Right lobe of liver (tissue), 6 donors: Measurements from ENCODE around the gene IFIT3. TPM values are rescaled to one million over a fixed set of nuclear protein-coding genes. Genes with fewer than 3 reads are reported as not detected.

Source experiments
- ATAC-seq, 4 donors: fragments of 200-7000 bp; cut with Tn5 transposase; one replicate each; pipeline ENCODE4 v1.9.1; 2020; ENCODE audit warnings: mild to moderate bottlenecking in 4 of 4, moderate library complexity in 4 of 4
- DNase-seq, 3 donors: peaks; one replicate each; pipeline ENCODE4 v3.0.0-alpha.2; 2020
- H3K27ac ChIP-seq, 3 donors: fragments of 200-600 bp; one replicate each; pipeline ENCODE4 v1.8.0; 2022
- H3K27me3 ChIP-seq, 2 donors: fragments of 200-600 bp; one replicate each; pipeline ENCODE4 v1.8.0; 2022
- H3K36me3 ChIP-seq, 4 donors: fragments of 200-600 bp; sonication (generic) in 1 of 4; one replicate each; pipeline versions ENCODE4 v1.5.1 to v1.8.0; 2017 to 2022; ENCODE audit warnings: control low read depth in 1 of 4
- H3K4me1 ChIP-seq, 4 donors: fragments of 200-600 bp; sonication (generic) in 1 of 4; one replicate each; pipeline versions ENCODE4 v1.5.1 to v1.8.0; 2017 to 2022; ENCODE audit warnings: control low read depth in 1 of 4
- H3K4me3 ChIP-seq, 3 donors: fragments of 200-600 bp; one replicate each; pipeline ENCODE4 v1.8.0; 2022
- H3K9me3 ChIP-seq, 4 donors: fragments of 200-600 bp; sonication (generic) in 1 of 4; one replicate each; pipeline versions ENCODE4 v1.5.1 to v1.8.0; 2017 to 2022; ENCODE audit warnings: control low read depth in 1 of 4
- POLR2A ChIP-seq: fragments of 450-650 bp; IDR thresholded peaks from one replicate; pipeline ENCODE4 v1.6.1; 2017; ENCODE audit warnings: antibody characterized with exemption, mild to moderate bottlenecking
- WGBS: methylation state at CpG from one replicate; pipeline ENCODE4 v1.1.6; 2018; ENCODE audit warnings: low coverage, low lambda C conversion rate; ENCODE audit not compliant: insufficient coverage; ENCODE audit errors: missing lambda C conversion rate; 5-methylcytosine and 5-hydroxymethylcytosine counted together
- intact Hi-C, 2 donors: fragments of 100-400 bp; cut with DNase I; formaldehyde crosslinking; loops; one replicate each; pipeline versions ENCODE4 v1.11.2 to v1.14.1; 2022
- long read RNA-seq: library from polyadenylated mRNA; unstranded; transcript quantifications from one replicate; pipeline ENCODE4 v2.0.0, GENCODE V29; 2019
- total RNA-seq, 6 experiments: library from RNA; depleted of rRNA in 2 of 6; stranded (reverse); fragments of >200 nt in 2 of 6; fragmentation: NEBNext Ultra II Directional in 3 of 6; extraction: Animal tissue kit (Norgen Biotek cat#: 25700) in 3 of 6; gene quantifications; one replicate each; pipeline versions ENCODE4 v1.1.0 to v1.2.4, GENCODE V29; 2016 to 2023
- TF ChIP-seq, protein P1 (sequence below), 4 donors: fragments of 200-600 bp in 3 of 4; fragments of 450-650 bp in 1 of 4; IDR thresholded peaks; one replicate each; pipeline versions ENCODE4 v1.5.1 to v1.8.0; 2016 to 2022; ENCODE audit warnings: antibody characterized with exemption in 4 of 4, mild to moderate bottlenecking in 2 of 4
- donor health status: DM: no; HTN: yes; CAD: no.
- donor health status: DM: no; HTN: no; CAD: no.
- donor health status: DM: no; HTN: no; CAD: no.
- donor health status: DM: no; HTN: yes; CAD: no.
- donor health status: DM: no; HTN: yes; CAD: no.

IFIT3 gene, protein sequence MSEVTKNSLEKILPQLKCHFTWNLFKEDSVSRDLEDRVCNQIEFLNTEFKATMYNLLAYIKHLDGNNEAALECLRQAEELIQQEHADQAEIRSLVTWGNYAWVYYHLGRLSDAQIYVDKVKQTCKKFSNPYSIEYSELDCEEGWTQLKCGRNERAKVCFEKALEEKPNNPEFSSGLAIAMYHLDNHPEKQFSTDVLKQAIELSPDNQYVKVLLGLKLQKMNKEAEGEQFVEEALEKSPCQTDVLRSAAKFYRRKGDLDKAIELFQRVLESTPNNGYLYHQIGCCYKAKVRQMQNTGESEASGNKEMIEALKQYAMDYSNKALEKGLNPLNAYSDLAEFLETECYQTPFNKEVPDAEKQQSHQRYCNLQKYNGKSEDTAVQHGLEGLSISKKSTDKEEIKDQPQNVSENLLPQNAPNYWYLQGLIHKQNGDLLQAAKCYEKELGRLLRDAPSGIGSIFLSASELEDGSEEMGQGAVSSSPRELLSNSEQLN
- 10 to 100 TPM in 4 of 6 experiments, 1 to 10 TPM in 2; 7.5 to 17.9 (median 11.5) TPM for total RNA-seq
- long read RNA-seq = 0 reads

DNA sequence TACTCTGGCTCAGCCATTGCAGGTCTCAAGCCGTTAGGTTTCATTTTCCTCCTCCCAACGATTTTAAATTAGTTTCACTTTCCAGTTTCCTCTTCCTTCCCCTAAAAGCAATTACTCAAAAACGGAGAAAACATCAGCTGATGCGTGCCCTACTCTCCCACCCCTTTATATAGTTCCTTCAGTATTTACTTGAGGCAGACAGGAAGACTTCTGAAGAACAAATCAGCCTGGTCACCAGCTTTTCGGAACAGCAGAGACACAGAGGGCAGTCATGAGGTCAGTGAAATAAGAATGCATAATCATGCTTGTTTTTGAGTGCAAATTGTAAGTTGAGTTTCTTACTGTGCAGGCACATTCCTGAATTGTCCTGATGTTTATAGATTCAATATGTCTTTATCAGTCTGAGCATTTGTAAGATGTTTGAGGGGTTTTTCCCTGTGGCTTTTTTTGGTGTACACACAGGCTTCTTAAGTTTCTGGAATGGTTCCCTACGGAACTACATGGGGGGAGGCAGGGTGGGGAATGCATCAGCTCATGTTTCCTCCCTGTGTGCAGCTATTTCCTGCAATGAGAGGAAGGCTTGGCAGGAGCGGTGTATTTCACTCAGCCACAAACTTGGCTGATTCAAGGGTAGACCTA, at the start of gene IFIT3:
TSS of gene IFIT3 (plus strand) at position 195 of the 639 bp plus-strand sequence. CDS start at position 272, 77 bp downstream.
- Histone ChIP-seq H3K4me1 (peaks cover 0 to 13% (median 2%) of the 10 kb centered on the region in 4 donors), H3K27me3 (no peaks in the 10 kb centered on the region), H3K36me3 (no peaks in the 10 kb centered on the region), H3K4me3 (peak within 1 kb of the TSS; percentile 48 to 59 (median 51)), H3K27ac (peak within 1 kb of the TSS; percentile 86 to 95 (median 90)), H3K9me3 (no peaks in the 10 kb centered on the region)
- WGBS = 0% methylated on average over 7 of the region's 7 CpGs
- DNase-seq = peak in 2 of 3 donors; percentile 61 to 68
- ATAC-seq = peak; percentile 70 to 81 (median 74)
- intact Hi-C loops = no loop called here
- TF ChIP-seq, protein P1, sequence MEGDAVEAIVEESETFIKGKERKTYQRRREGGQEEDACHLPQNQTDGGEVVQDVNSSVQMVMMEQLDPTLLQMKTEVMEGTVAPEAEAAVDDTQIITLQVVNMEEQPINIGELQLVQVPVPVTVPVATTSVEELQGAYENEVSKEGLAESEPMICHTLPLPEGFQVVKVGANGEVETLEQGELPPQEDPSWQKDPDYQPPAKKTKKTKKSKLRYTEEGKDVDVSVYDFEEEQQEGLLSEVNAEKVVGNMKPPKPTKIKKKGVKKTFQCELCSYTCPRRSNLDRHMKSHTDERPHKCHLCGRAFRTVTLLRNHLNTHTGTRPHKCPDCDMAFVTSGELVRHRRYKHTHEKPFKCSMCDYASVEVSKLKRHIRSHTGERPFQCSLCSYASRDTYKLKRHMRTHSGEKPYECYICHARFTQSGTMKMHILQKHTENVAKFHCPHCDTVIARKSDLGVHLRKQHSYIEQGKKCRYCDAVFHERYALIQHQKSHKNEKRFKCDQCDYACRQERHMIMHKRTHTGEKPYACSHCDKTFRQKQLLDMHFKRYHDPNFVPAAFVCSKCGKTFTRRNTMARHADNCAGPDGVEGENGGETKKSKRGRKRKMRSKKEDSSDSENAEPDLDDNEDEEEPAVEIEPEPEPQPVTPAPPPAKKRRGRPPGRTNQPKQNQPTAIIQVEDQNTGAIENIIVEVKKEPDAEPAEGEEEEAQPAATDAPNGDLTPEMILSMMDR (IDR thresholded peaks at IDR 0.05) = no peak
- TF ChIP-seq POLR2A = peak; percentile 53

DNA sequence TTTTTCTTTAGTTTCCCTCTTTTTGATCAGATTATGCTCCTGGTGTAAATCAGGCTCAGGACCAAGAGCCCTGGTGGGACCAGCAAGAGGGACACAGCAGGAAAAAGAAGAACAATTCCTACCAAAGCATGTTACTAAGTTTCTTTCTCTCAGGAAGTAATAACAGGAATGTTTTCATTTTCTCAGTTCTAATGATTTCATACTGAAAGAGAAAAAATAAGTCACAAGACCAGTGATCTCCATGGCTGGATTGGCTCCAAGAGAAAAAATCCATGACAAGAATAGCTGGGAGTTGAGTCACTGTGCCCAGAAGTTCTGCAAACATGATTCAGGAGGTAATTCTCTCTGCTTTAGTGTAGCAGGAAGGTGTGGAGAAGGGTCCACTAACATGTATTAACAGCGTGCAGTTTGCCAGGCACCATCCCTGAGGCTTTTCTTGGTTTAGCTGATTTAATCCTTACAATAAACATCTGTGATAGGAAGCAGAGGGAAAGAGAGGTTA, 49.7 kb upstream of the IFIT3 start:
- intact Hi-C loops = no loop called here
- Histone ChIP-seq H3K36me3 (no peaks in the 10 kb centered on the region), H3K27ac (peak overlapping the region; percentile 71 to 92 (median 72)), H3K4me3 (no peak overlapping the region), H3K27me3 (no peaks in the 10 kb centered on the region), H3K4me1 (peaks cover 0 to 23% (median 7%) of the 10 kb centered on the region in 4 donors), H3K9me3 (no peaks in the 10 kb centered on the region)
- TF ChIP-seq, protein P1 (IDR thresholded peaks at IDR 0.05) = no peak
- TF ChIP-seq POLR2A = peak; percentile 64
- WGBS = 10% methylated on average over 1 of the region's 1 CpG
- DNase-seq (no peak), ATAC-seq (peak; percentile 86 to 89 (median 88))

DNA sequence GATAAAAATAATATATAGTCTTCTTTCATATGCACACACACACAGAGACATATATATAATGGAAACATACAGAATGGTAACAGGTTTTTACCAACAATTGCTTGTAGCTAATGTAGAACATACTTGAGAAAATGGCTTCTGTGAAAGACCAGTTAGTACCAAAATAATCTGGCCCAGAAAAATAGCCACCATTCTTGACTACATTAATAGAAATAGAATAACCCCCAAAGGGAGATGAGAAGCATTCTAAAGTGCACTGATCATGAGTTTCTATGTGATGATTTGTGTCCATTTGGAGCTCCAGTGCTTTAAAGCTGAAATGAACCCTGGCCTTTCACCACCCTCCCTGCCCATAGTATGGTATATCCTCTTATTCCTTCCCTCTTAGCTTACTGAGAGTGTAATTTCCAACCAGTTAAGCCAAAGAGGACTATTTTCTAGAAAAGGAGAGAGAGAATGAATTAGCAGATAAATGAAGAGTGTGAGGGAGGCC, 48.9 kb upstream of the IFIT3 start:
- H3K36me3 ChIP-seq = no peaks in the 10 kb centered on the region
- no peaks in the 10 kb centered on the region for H3K9me3 ChIP-seq
- TF ChIP-seq, protein P1 (IDR thresholded peaks at IDR 0.05) = no peak
- no peak for TF ChIP-seq POLR2A
- no peak overlapping the region for H3K4me3 ChIP-seq
- peak overlapping the region; percentile 35 to 92 (median 71) for H3K27ac ChIP-seq
- ATAC-seq (no peak), DNase-seq (no peak)
- H3K27me3 ChIP-seq = no peaks in the 10 kb centered on the region
- intact Hi-C loops = no loop called here
- peaks cover 0 to 23% (median 7%) of the 10 kb centered on the region in 4 donors for H3K4me1 ChIP-seq

DNA sequence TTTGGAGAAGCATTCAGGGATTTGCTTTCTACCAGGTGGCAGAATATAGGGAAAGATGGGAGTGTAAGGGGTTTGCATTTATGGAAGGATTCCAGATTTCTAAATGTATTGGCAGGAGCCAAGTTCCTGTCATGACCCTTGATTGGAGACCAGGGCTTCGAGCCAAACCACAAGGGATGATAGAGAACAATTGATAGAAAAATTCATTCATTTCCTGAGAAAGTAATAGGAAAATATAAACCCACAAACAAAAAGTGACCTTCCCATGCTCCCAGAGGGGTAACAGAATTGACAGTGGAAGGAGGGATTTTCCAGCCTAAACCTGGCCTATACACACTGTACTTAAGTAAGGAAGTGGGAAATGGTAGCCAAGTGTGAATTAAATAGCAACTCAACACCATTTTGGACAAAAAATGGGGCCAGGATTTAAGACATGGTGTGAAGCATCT, 48.4 kb upstream of the IFIT3 start:
- Histone ChIP-seq H3K9me3 (no peaks in the 10 kb centered on the region), H3K36me3 (no peaks in the 10 kb centered on the region), H3K27ac (peak overlapping the region; percentile 35 to 92 (median 55)), H3K4me3 (no peak overlapping the region), H3K4me1 (peaks cover 0 to 23% (median 7%) of the 10 kb centered on the region in 4 donors), H3K27me3 (no peaks in the 10 kb centered on the region)
- 0% methylated on average over 1 of the region's 1 CpG for WGBS
- intact Hi-C loops = no loop called here
- ATAC-seq = peak; percentile 11 to 54 (median 23)
- TF ChIP-seq, protein P1 (IDR thresholded peaks at IDR 0.05) = no peak
- TF ChIP-seq POLR2A = no peak
- DNase-seq = peak in 1 of 3 donors; percentile 55
